Right cardiac atrium (tissue), 5 donors: ENCODE results near the gene TIGAR. TPM values are rescaled to one million over a fixed set of nuclear protein-coding genes. Genes with fewer than 3 reads are reported as not detected.

Source experiments
- ATAC-seq, 2 donors: fragments of 200-7000 bp; cut with Tn5 transposase; one replicate each; pipeline versions ENCODE4 v1.8.0 to v1.9.1; 2020; ENCODE audit warnings: moderate library complexity in 2 of 2, mild to moderate bottlenecking in 1 of 2
- DNase-seq, 3 donors: peaks; one replicate each; pipeline ENCODE4 v3.0.0-alpha.2; 2020
- H3K27ac ChIP-seq: one replicate; pipeline ENCODE4 v1.5.1; 2013; ENCODE audit warnings: mild to moderate bottlenecking, low read length, control low read depth, moderate library complexity
- H3K27me3 ChIP-seq: one replicate; pipeline ENCODE4 v1.6.1; 2013; ENCODE audit not compliant: control insufficient read depth, insufficient read depth
- H3K4me1 ChIP-seq: one replicate; pipeline ENCODE4 v1.6.1; 2013; ENCODE audit warnings: low read length; ENCODE audit not compliant: control insufficient read depth, insufficient read depth
- H3K4me3 ChIP-seq: one replicate; pipeline ENCODE4 v1.5.1; 2013; ENCODE audit warnings: low read length, control low read depth
- H3K9me3 ChIP-seq: one replicate; pipeline ENCODE4 v1.6.1; 2013; ENCODE audit warnings: low read length; ENCODE audit not compliant: control insufficient read depth
- WGBS: extraction: QIAGEN DNeasy Blood & Tissue Kit; methylation state at CpG from one replicate; pipeline ENCODE4 v1.1.7; 2013; 5-methylcytosine and 5-hydroxymethylcytosine counted together
- intact Hi-C, 4 donors: fragments of 100-400 bp; cut with DNase I; formaldehyde crosslinking; loops; one replicate each; pipeline versions ENCODE4 v1.11.0 to v1.14.0; 2022 to 2023
- polyA plus RNA-seq: library from polyadenylated mRNA; stranded (reverse); fragments of 200-250 nt; gene quantifications from one replicate; pipeline ENCODE4 v1.2.3, GENCODE V29; 2013
- total RNA-seq, 4 donors: library from RNA; stranded (reverse); fragmentation: NEBNext Ultra II Directional; extraction: Animal tissue kit (Norgen Biotek cat#: 25700); gene quantifications; one replicate each; pipeline ENCODE4 v1.2.1, GENCODE V29; 2021
- donor health status: healthy with polysubstance abuse.
- donor health status: DM: no; HTN: yes; CAD: no.
- donor health status: DM: no; HTN: no; CAD: no.
- donor health status: DM: no; HTN: yes; CAD: no; lungs with severe emphysema.
- donor health status: DM: yes; HTN: yes; CAD: no.

The TIGAR gene
- total and polyA plus RNA-seq, 5 donors = 4.9 to 14.5 (median 9.1) TPM

GRCh38 chr12:4292341-4293073 is 28.5 kb upstream of the TIGAR start:
- 38% methylated on average over 16 of the region's 16 CpGs for WGBS
- H3K9me3 ChIP-seq = no peaks in the 10 kb centered on the region
- ATAC-seq (no peak), DNase-seq (no peak)
- peaks cover 19% of the 10 kb centered on the region for H3K4me1 ChIP-seq
- no peaks in the 10 kb centered on the region for H3K27me3 ChIP-seq
- no peak overlapping the region for H3K4me3 ChIP-seq
- intact Hi-C loops = no loop called here
- peak overlapping the region; percentile 16 for H3K27ac ChIP-seq

GRCh38 chr12:4293299-4293965 is 27.6 kb upstream of the TIGAR start:
- DNase-seq (no peak), ATAC-seq (no peak)
- Histone ChIP-seq H3K27me3 (no peaks in the 10 kb centered on the region), H3K9me3 (no peaks in the 10 kb centered on the region), H3K4me3 (no peak overlapping the region), H3K27ac (peak overlapping the region; percentile 37), H3K4me1 (peaks cover 16% of the 10 kb centered on the region)
- 75% methylated on average over 14 of the region's 14 CpGs for WGBS
- intact Hi-C loops = no loop called here

DNA sequence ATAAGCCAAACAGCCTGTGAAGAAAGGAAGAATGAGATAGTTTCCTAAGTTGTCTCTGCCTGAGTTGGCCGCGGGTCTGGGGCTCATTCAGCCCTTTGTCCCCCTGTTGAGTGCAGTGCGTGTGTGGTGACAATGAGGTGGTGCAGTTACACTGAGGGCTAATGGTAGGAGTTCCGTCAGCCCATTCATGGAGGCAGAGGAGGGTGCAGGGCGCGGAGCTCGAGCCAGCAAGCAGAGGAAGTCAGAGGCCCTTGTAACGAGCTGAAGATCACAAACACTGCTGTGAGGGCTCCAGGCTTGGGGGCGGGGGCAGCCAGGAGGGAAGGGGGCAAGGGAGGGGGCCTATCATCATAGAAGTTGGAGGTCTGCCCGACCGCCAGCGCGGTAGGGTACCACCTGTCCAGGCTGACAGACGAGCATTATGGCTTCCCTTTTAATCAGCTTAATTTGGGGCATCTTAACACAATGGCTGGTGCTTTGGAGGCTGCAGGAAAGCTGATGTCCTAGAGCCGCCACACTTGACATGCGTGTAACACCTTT is 27.0 kb upstream of the TIGAR start:
- Histone ChIP-seq H3K27me3 (no peaks in the 10 kb centered on the region), H3K27ac (peak overlapping the region; percentile 37), H3K9me3 (no peaks in the 10 kb centered on the region), H3K4me3 (no peak overlapping the region), H3K4me1 (peaks cover 12% of the 10 kb centered on the region)
- intact Hi-C loops = no loop called here
- ATAC-seq (peak; percentile 14 to 39), DNase-seq (no peak)
- WGBS = 51% methylated on average over 16 of the region's 16 CpGs

GRCh38 chr12:4296751-4297150 is 24.3 kb upstream of the TIGAR start:
- H3K27ac ChIP-seq = no peak overlapping the region
- intact Hi-C loops = no loop called here

DNA sequence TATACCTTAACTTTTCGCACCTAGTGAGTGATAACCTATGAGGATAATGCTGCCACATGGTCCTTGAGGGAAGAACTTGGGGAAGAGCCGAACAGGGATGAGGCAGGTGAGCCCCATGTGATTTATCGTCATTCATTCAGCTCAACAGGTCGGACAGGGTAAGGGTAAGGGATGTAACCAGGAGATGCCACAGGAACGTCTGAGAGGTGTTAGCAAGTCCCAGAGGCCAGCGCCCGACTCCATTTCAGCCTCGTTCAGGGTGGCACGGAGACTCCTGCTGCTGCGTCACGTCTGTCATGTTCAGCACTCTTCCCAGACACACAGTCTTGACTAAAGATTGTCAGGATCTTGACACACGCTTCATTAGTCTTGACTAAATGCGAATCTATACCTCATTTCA is 23.4 kb upstream of the TIGAR start:
- H3K27ac ChIP-seq = no peak overlapping the region
- ATAC-seq = no peak
- DNase-seq = no peak
- no peak overlapping the region for H3K4me3 ChIP-seq
- H3K4me1 ChIP-seq = peaks cover 12% of the 10 kb centered on the region
- H3K9me3 ChIP-seq = no peaks in the 10 kb centered on the region
- 87% methylated on average over 13 of the region's 13 CpGs for WGBS
- H3K27me3 ChIP-seq = no peaks in the 10 kb centered on the region
- intact Hi-C loops = no loop called here

More at GRCh38 chr12:4296751-4297150, 24.3 kb upstream of the TIGAR start:
- 47% methylated on average over 6 of the region's 6 CpGs for WGBS
- ATAC-seq (no peak), DNase-seq (no peak)
- no peaks in the 10 kb centered on the region for H3K27me3 ChIP-seq
- H3K4me3 ChIP-seq = no peak overlapping the region
- peaks cover 12% of the 10 kb centered on the region for H3K4me1 ChIP-seq
- H3K9me3 ChIP-seq = no peaks in the 10 kb centered on the region

GRCh38 chr12:4300883-4301282 is 20.1 kb upstream of the TIGAR start:
- intact Hi-C loops = no loop called here
- Histone ChIP-seq H3K27me3 (no peaks in the 10 kb centered on the region), H3K9me3 (no peaks in the 10 kb centered on the region), H3K4me3 (no peak overlapping the region), H3K27ac (no peak overlapping the region), H3K4me1 (peaks cover 4% of the 10 kb centered on the region)
- ATAC-seq (peak; percentile 41 to 66), DNase-seq (no peak)
- WGBS = 61% methylated on average over 5 of the region's 5 CpGs

GRCh38 chr12:4301932-4302501 is 19.0 kb upstream of the TIGAR start:
- ATAC-seq (no peak), DNase-seq (no peak)
- Histone ChIP-seq H3K27me3 (no peaks in the 10 kb centered on the region), H3K27ac (peak overlapping the region; percentile 83), H3K4me3 (no peak overlapping the region), H3K9me3 (no peaks in the 10 kb centered on the region), H3K4me1 (peaks cover 4% of the 10 kb centered on the region)
- WGBS = 89% methylated on average over 11 of the region's 11 CpGs
- intact Hi-C loops = no loop called here

DNA sequence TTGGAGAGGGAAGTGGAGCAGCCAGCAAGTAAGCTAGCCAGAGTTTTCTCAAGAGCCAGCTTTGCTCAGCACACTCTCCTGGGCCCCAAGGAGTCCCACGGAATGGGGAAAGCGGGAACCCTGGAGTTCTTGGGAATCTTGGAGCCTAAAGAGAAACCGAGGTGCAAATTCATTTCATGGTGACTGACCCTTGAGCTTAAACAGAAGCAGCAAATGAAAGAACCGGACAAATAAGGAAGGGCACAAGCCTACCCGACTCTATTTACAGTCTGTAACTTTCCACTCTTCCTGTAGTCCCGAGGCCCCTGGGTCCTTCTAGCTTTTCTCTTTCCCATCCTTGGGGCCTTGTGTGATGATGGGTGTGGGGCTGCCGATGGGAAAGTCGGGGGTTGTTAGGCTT is 18.1 kb upstream of the TIGAR start:
- 79% methylated on average over 8 of the region's 8 CpGs for WGBS
- peak overlapping the region; percentile 83 for H3K27ac ChIP-seq
- peaks cover 4% of the 10 kb centered on the region for H3K4me1 ChIP-seq
- no peaks in the 10 kb centered on the region for H3K9me3 ChIP-seq
- intact Hi-C loops = no loop called here
- no peak overlapping the region for H3K4me3 ChIP-seq
- no peak for DNase-seq
- no peak for ATAC-seq
- no peaks in the 10 kb centered on the region for H3K27me3 ChIP-seq

DNA sequence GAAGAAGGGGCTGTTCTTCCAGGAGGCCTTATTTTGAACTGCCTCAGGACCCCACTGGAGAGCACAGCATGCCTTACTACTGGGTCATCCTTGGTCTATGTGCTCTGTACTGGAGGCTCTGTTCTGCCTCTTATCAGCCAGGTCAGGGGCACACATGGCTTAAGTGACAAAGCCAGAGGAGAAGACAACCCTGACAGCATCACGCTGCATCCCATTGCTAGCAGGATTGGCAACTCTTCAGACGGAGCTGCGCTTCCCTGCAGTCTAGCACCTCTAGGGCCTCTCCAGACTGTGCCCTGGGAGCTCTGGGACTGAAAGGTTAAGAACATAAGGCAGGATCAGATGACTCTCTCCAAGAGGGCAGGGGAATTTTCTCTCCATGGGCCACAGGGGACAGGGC is 17.3 kb upstream of the TIGAR start:
- no peaks in the 10 kb centered on the region for H3K27me3 ChIP-seq
- no peaks in the 10 kb centered on the region for H3K9me3 ChIP-seq
- H3K27ac ChIP-seq = peak overlapping the region; percentile 65
- 55% methylated on average over 3 of the region's 3 CpGs for WGBS
- DNase-seq (peak in 1 of 3 donors; percentile 63), ATAC-seq (peak; percentile 38 to 62)
- intact Hi-C loops = no loop called here
- H3K4me3 ChIP-seq = no peak overlapping the region
- H3K4me1 ChIP-seq = peaks cover 8% of the 10 kb centered on the region

GRCh38 chr12:4307593-4308333 is 13.2 kb upstream of the TIGAR start:
- 24% methylated on average over 25 of the region's 25 CpGs for WGBS
- Histone ChIP-seq H3K4me3 (no peak overlapping the region), H3K27ac (no peak overlapping the region), H3K4me1 (peaks cover 4% of the 10 kb centered on the region), H3K9me3 (no peaks in the 10 kb centered on the region), H3K27me3 (no peaks in the 10 kb centered on the region)
- peak; percentile 89 to 91 for ATAC-seq
- intact Hi-C loops = no loop called here
- peak; percentile 56 to 83 (median 81) for DNase-seq
